PC-9 (cell line): ENCODE measurements around the gene ULK1. TPM values are rescaled to one million over a fixed set of nuclear protein-coding genes. Genes with fewer than 3 reads are reported as not detected.
A peak's percentile ranks its signal among the peaks of the same experiment; 100 is the strongest.

Experiments used
- BruUV-seq: library from RNA; stranded (reverse); fragments of 400-500 nt; replicated peaks from 2 replicates; lab custom pipeline; 2021; lab: Mats Ljungman, UMichigan
- CTCF ChIA-PET: fragments of 300-600 bp; sonication (Branson Sonifier 250); formaldehyde crosslinking; loops from one replicate; lab custom pipeline; 2022; ENCODE audit warnings: antibody characterized with exemption; lab: Charles Lee
- POLR2A ChIA-PET: fragments of 300-600 bp; sonication (Branson Sonifier 250); formaldehyde crosslinking; loops from one replicate; lab custom pipeline; 2022; ENCODE audit warnings: antibody characterized with exemption; ENCODE audit not compliant: unreplicated experiment; lab: Charles Lee
- DNase-seq, 2 experiments: peaks; one replicate each; pipeline versions ENCODE4 v3.0.0 to v3.0.0-alpha.2; 2015 to 2022; ENCODE audit warnings: mixed read lengths in 1 of 2
- H2AFZ ChIP-seq: fragments of 200-600 bp; sonication (generic); 2 replicates; pipeline ENCODE4 v1.8.1; 2017; ENCODE audit warnings: antibody characterized with exemption
- H3F3A ChIP-seq: fragments of 200-600 bp; sonication (generic); 2 replicates; pipeline ENCODE4 v1.8.1; 2017; ENCODE audit warnings: antibody characterized with exemption, mild to moderate bottlenecking, low read depth; ENCODE audit not compliant: insufficient read depth
- H3K27ac ChIP-seq: fragments of 200-600 bp; sonication (generic); 2 replicates; pipeline ENCODE4 v1.6.1; 2016; ENCODE audit warnings: mixed run types
- H3K27me3 ChIP-seq: fragments of 200-600 bp; sonication (generic); 2 replicates; pipeline ENCODE4 v1.6.1; 2016; ENCODE audit warnings: low read depth, mixed run types; ENCODE audit not compliant: insufficient read depth
- H3K36me3 ChIP-seq: fragments of 200-600 bp; sonication (generic); 2 replicates; pipeline ENCODE4 v1.6.1; 2016; ENCODE audit warnings: low read depth, mixed run types
- H3K4me1 ChIP-seq: fragments of 200-600 bp; sonication (generic); replicated peaks from 2 replicates; pipeline ENCODE4 v1.6.1; 2016; ENCODE audit warnings: mixed run types; ENCODE audit not compliant: insufficient read depth
- H3K4me2 ChIP-seq: fragments of 200-600 bp; sonication (generic); 2 replicates; pipeline ENCODE4 v1.6.1; 2017; ENCODE audit warnings: mixed run types
- H3K4me3 ChIP-seq: fragments of 200-600 bp; sonication (generic); 2 replicates; pipeline ENCODE4 v1.6.1; 2016; ENCODE audit warnings: mixed run types
- H3K79me2 ChIP-seq: fragments of 200-600 bp; sonication (generic); 2 replicates; pipeline ENCODE4 v1.6.1; 2017; ENCODE audit warnings: low read depth, mixed run types
- H3K9me2 ChIP-seq: fragments of 200-600 bp; sonication (generic); 2 replicates; pipeline ENCODE4 v1.8.1; 2017; ENCODE audit warnings: mild to moderate bottlenecking; ENCODE audit not compliant: insufficient read depth
- H3K9me3 ChIP-seq: fragments of 200-600 bp; sonication (generic); 2 replicates; pipeline ENCODE4 v1.8.1; 2016; ENCODE audit warnings: low read depth; ENCODE audit not compliant: insufficient read depth
- H4K20me1 ChIP-seq: fragments of 200-600 bp; sonication (generic); 2 replicates; pipeline ENCODE4 v1.8.1; 2017; ENCODE audit not compliant: insufficient read depth
- EZH2 ChIP-seq: fragments of 200-600 bp; sonication (generic); IDR thresholded peaks from 2 replicates; pipeline ENCODE4 v1.8.0; 2017; ENCODE audit warnings: antibody characterized with exemption, low read depth
- intact Hi-C: fragments of 100-400 bp; cut with micrococcal nuclease; formaldehyde crosslinking; loops from one replicate; pipeline ENCODE4 v1.10.0; 2022; ENCODE audit not compliant: unreplicated experiment
- total RNA-seq: library from RNA; stranded (reverse); gene quantifications from 2 replicates; pipeline ENCODE4 v1.2.3, GENCODE V29; 2021
- TF ChIP-seq, protein P1 (sequence below): fragments of 200-600 bp; sonication (generic); conservative IDR thresholded peaks from 2 replicates; pipeline ENCODE4 v1.6.1; 2017; ENCODE audit warnings: mixed run types, antibody characterized with exemption, mild to moderate bottlenecking, moderate library complexity

ULK1 gene
- total RNA-seq, 1 experiment from 2014 or later: 70.5 TPM

DNA sequence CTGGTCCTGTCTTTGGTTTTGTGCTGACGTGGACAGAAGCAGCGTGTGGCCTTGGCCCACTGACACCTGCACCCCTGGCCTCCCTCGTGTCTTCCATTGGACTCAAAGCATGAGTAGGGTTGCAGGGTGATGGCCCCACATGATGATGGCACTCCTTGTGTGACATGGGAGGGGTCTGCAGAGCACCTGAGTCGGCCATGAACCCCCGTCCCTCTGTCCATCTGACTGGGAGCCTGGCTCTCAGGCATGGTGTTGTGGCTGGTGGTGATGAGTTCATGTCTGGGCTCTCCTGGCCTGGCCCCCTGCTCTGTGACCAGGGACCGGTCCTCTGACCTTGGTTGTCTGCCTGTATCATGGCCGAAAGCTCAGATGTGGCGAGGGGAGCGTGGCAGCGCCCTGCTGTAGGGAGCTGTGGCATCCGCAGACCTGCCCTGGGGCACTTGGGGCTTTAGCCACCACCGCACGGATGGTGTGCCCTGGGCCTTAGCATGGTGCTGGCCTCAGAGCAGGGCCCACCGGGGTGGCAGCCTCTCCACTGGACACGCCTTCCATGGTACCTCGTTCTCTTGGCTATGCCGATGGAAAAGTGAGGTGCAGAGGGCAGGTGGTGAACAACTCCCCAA, 16.7 kb downstream of the ULK1 start:
- no peak for DNase-seq
- TF ChIP-seq, protein P1, sequence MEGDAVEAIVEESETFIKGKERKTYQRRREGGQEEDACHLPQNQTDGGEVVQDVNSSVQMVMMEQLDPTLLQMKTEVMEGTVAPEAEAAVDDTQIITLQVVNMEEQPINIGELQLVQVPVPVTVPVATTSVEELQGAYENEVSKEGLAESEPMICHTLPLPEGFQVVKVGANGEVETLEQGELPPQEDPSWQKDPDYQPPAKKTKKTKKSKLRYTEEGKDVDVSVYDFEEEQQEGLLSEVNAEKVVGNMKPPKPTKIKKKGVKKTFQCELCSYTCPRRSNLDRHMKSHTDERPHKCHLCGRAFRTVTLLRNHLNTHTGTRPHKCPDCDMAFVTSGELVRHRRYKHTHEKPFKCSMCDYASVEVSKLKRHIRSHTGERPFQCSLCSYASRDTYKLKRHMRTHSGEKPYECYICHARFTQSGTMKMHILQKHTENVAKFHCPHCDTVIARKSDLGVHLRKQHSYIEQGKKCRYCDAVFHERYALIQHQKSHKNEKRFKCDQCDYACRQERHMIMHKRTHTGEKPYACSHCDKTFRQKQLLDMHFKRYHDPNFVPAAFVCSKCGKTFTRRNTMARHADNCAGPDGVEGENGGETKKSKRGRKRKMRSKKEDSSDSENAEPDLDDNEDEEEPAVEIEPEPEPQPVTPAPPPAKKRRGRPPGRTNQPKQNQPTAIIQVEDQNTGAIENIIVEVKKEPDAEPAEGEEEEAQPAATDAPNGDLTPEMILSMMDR: no peak
- no peak for TF ChIP-seq EZH2
- Histone ChIP-seq H3K4me3 (no peak overlapping the region), H3K27me3 (no peaks in the 10 kb centered on the region), H3K36me3 (peaks cover 13% of the 10 kb centered on the region), H3K9me3 (no peaks in the 10 kb centered on the region), H3F3A (peaks cover 2% of the 10 kb centered on the region; the same call in 1 of the 2 replicates), H3K79me2 (no peaks in the 10 kb centered on the region), H2AFZ (no peak overlapping the region), H3K4me2 (no peak overlapping the region), H4K20me1 (peaks cover 12% of the 10 kb centered on the region), H3K9me2 (no peaks in the 10 kb centered on the region), H3K27ac (no peak overlapping the region), H3K4me1 (no peaks in the 10 kb centered on the region)
- ChIA-PET CTCF (no interaction called here), POLR2A (no interaction called here)
- no TSS peak for BruUV-seq
- intact Hi-C loops: no loop called here

DNA sequence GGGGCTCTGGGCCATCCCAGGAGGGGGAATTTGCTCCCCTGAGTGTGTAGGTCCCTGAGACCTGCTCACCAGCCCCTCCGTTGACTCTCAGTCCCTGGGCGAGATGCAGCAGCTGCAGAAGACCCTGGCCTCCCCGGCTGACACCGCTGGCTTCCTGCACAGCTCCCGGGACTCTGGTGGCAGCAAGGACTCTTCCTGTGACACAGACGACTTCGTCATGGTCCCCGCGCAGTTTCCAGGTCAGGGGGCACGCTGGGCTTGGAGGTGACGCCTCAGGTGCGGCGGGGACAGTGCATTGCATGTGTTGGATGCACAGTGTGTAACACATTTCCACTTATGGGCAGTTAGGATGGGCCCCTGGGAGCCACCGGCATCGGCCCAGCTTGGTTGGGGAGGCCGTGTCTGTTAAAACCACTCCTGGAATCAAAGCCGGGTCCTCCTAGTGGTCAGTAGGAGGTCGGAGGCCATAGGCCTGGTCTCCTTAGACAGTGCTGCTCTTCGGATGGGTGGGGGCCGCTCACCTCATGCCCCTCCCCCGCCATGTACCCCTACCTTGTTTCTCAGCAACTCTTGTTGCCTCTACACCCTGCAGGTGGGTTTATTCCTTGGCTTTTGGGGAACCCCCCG, 17.5 kb downstream of the ULK1 start:
- ChIA-PET CTCF (no interaction called here), POLR2A (no interaction called here)
- H3K9me3 ChIP-seq: no peaks in the 10 kb centered on the region
- H3K4me1 ChIP-seq: no peaks in the 10 kb centered on the region
- H2AFZ ChIP-seq: no peak overlapping the region
- BruUV-seq: no TSS peak
- no peaks in the 10 kb centered on the region for H3K79me2 ChIP-seq
- peaks cover 14% of the 10 kb centered on the region for H4K20me1 ChIP-seq
- DNase-seq: no peak
- TF ChIP-seq, protein P1: no peak
- no peak for TF ChIP-seq EZH2
- no peak overlapping the region for H3K4me2 ChIP-seq
- no peak overlapping the region for H3K4me3 ChIP-seq
- H3F3A ChIP-seq: no peaks in the 10 kb centered on the region
- peaks cover 8% of the 10 kb centered on the region for H3K36me3 ChIP-seq
- H3K27ac ChIP-seq: no peak overlapping the region
- H3K27me3 ChIP-seq: no peaks in the 10 kb centered on the region
- H3K9me2 ChIP-seq: no peaks in the 10 kb centered on the region
- intact Hi-C loops: loop anchor here (1.0 to 2.0 kb wide), 2 partner anchors 10 to 15 kb away; no protein-coding TSS in a partner anchor

DNA sequence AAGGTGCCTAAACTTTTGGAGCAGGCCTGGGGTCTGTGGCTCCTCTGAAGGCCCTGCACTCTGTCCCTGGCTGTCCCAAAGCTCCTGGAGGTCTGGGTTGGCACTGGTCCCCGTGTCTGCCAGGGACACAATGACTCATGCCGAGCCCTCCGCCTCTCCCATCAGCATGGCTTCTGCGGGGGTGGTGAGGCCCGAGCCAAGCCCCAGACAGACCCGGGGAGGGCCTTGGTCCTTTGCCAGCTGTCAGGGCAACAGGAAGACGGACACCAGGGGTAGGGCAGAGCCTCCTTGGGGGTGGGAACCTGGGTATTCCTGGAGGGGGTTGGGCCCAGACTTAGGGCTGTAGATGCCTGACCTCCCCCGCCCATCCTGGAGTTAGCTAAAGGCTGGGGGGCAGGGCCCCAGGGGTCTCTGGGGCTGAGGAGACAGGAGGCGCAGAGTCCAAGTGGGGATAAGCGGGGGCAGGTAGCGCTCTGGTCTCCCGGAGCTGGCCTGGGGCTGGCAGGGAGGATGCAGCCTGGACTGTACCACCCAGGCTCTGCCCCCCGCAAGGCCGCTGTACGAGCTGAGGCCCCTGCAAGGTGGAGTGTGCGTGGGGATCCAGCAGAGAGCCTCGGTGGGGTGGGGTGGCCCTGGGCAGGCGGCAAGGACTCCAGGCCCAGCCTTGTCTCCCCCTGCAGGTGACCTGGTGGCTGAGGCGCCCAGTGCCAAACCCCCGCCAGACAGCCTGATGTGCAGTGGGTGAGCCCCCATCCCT, 18.3 kb downstream of the ULK1 start:
- Histone ChIP-seq H3K36me3 (peaks cover 8% of the 10 kb centered on the region), H3K4me1 (no peaks in the 10 kb centered on the region), H4K20me1 (peaks cover 9% of the 10 kb centered on the region), H3K27ac (no peak overlapping the region), H3K27me3 (no peaks in the 10 kb centered on the region), H3K9me2 (no peaks in the 10 kb centered on the region), H3F3A (no peaks in the 10 kb centered on the region), H3K79me2 (no peaks in the 10 kb centered on the region), H3K4me3 (no peak overlapping the region), H2AFZ (no peak overlapping the region), H3K9me3 (no peaks in the 10 kb centered on the region), H3K4me2 (no peak overlapping the region)
- no TSS peak for BruUV-seq
- peak in 1 of 2 experiments; percentile 74 for DNase-seq
- intact Hi-C loops: loop anchor here (1.0 to 2.0 kb wide), 2 partner anchors 10 to 16 kb away; no protein-coding TSS in a partner anchor
- CTCF ChIA-PET: no interaction called here
- POLR2A ChIA-PET: no interaction called here
- TF ChIP-seq, protein P1: no peak; the same call in 1 of the 2 replicates
- TF ChIP-seq EZH2: no peak
